GM19372 (cell line): ENCODE results near the gene RCC1.
"Not testable (repeated sequence)": the region's sequence is repeated elsewhere in the genome, so short reads cannot be mapped to it uniquely, and the experiment has no call there.

Experiments used
- ATAC-seq: cut with Tn5 transposase; IDR thresholded peaks from one replicate; pipeline ENCODE4 v1.9.1; 2021; ENCODE audit warnings: mild to moderate bottlenecking, low read depth, moderate library complexity; ENCODE audit not compliant: unreplicated experiment

The RCC1 gene

GRCh38 chr1:28582248-28582615, 76.4 kb downstream of the RCC1 start:
- no peak for ATAC-seq

DNA sequence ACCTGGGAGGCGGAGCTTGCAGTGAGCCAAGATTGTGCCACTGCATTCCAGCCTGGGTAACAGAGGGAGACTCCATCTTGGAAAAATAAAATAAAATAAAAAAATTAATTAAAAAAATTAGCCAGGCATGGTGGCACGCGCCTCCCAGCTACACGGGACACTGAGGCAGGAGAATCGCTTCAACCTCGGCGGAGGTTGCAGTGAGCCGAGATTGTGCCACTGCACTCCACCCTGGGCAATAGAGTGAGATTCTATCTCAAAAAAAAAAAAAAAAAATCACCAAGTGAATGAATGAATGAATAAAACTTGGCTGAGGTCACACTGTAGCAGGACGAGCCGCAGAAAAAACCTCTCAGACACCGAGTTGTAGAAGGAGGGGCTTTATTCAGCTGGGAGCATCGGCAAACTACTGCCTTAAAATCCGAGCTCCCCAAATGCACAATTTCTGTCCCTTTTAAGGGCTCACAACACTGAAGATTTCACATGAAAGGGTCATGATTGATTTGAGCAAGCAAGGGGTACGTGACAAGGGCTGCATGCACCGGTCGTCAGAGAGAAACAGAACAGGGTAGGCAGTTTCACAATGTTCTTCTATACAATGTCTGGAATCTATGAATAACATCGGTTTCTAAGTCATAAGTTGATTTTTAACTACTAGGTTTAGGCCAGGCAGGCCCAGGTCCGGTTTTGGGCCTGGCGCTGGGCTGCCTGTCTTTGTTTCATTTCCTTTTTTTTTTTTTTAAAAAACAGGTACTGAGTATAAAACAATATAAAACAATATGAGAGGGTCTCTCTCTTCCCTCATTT, 80.9 kb downstream of the RCC1 start:
- ATAC-seq, result not testable (repeated sequence)
